Loucy (cell line): ENCODE results near the gene CNTROB.

Experiments used
- EZH2phosphoT487 ChIP-seq: fragments of 200-600 bp; IDR thresholded peaks from 2 replicates; pipeline ENCODE4 v1.6.1; 2018; ENCODE audit warnings: antibody characterized with exemption, mild to moderate bottlenecking, moderate library complexity, borderline replicate concordance
- TF ChIP-seq, protein P1 (sequence below): fragments of 200-600 bp; sonication (generic); conservative IDR thresholded peaks from 2 replicates; pipeline ENCODE4 v1.5.1; 2014; ENCODE audit warnings: mild to moderate bottlenecking, antibody characterized with exemption, low read length

DNA sequence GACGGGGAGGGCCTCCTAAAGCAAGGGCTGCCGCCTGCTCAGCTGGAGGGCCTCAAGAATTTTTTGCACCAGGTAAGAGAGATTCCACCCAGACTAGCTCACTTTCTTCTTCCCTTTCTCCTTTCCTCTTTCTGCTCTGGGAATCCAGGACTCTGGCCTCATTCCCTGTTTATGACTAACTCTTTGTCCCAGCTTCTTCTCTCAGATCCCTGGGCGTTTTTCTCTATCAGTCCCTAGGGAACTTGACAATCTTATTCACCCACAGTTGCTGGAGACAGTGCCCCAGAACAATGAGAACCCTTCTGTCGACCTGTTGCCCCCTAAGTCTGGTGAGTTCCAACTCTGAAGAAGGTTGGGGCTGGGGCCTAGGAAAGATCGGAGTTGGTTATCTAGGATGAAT is 15.6 kb downstream of the CNTROB start:
- TF ChIP-seq EZH2phosphoT487: no peak
- TF ChIP-seq, protein P1, sequence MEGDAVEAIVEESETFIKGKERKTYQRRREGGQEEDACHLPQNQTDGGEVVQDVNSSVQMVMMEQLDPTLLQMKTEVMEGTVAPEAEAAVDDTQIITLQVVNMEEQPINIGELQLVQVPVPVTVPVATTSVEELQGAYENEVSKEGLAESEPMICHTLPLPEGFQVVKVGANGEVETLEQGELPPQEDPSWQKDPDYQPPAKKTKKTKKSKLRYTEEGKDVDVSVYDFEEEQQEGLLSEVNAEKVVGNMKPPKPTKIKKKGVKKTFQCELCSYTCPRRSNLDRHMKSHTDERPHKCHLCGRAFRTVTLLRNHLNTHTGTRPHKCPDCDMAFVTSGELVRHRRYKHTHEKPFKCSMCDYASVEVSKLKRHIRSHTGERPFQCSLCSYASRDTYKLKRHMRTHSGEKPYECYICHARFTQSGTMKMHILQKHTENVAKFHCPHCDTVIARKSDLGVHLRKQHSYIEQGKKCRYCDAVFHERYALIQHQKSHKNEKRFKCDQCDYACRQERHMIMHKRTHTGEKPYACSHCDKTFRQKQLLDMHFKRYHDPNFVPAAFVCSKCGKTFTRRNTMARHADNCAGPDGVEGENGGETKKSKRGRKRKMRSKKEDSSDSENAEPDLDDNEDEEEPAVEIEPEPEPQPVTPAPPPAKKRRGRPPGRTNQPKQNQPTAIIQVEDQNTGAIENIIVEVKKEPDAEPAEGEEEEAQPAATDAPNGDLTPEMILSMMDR: no peak
